ENCODE results near the gene VGLL3. TPM values are rescaled to one million over a fixed set of nuclear protein-coding genes. Genes with fewer than 3 reads are reported as not detected.
A peak's percentile ranks its signal among the peaks of the same experiment; 100 is the strongest.

VGLL3 gene
- polyA plus RNA-seq, 1 experiment: 98.8 TPM

DNA sequence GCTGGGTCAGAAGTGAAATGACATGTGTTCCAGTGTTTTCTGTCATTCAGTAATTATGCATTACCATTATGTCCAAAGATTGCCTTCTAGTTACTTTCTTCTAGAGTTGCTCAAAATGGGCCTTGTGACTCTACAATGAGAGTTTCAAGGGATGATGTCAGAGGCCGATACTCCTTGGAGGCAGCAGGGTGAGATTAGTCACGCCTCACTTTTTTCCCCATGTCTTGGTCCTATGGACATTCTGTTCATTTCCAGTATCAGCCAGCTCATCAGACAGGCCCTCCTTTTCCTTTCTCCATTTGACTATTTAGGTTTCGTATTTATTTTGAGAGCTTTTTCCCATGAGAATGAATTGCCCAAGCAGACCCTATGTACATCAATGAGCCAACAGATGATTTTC lies 17.5 kb downstream of the VGLL3 start:
- TF ChIP-seq, protein P1, sequence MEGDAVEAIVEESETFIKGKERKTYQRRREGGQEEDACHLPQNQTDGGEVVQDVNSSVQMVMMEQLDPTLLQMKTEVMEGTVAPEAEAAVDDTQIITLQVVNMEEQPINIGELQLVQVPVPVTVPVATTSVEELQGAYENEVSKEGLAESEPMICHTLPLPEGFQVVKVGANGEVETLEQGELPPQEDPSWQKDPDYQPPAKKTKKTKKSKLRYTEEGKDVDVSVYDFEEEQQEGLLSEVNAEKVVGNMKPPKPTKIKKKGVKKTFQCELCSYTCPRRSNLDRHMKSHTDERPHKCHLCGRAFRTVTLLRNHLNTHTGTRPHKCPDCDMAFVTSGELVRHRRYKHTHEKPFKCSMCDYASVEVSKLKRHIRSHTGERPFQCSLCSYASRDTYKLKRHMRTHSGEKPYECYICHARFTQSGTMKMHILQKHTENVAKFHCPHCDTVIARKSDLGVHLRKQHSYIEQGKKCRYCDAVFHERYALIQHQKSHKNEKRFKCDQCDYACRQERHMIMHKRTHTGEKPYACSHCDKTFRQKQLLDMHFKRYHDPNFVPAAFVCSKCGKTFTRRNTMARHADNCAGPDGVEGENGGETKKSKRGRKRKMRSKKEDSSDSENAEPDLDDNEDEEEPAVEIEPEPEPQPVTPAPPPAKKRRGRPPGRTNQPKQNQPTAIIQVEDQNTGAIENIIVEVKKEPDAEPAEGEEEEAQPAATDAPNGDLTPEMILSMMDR (IDR thresholded peaks at IDR 0.05; ENCODE audit: insufficient read depth, low read depth, low read length): no peak
- DNase-seq (ENCODE audit: low read depth): no peak
- ChIA-PET POLR2A (no interaction called here), CTCF (interaction anchor here (0.8 to 1.7 kb wide), 4 partner anchors 8 to 110 kb away, joined by 3 to 4 read pairs (median 3); no protein-coding TSS in a partner anchor)
- no peak overlapping the region for H3K4me3 ChIP-seq (ENCODE audit: low read depth, low read length)
- H3K27me3 ChIP-seq (ENCODE audit: control insufficient read depth, insufficient read depth, low read length): no peaks in the 10 kb centered on the region
- H3K36me3 ChIP-seq (ENCODE audit: control insufficient read depth, insufficient read depth, low read length): peaks cover 17% of the 10 kb centered on the region

DNA sequence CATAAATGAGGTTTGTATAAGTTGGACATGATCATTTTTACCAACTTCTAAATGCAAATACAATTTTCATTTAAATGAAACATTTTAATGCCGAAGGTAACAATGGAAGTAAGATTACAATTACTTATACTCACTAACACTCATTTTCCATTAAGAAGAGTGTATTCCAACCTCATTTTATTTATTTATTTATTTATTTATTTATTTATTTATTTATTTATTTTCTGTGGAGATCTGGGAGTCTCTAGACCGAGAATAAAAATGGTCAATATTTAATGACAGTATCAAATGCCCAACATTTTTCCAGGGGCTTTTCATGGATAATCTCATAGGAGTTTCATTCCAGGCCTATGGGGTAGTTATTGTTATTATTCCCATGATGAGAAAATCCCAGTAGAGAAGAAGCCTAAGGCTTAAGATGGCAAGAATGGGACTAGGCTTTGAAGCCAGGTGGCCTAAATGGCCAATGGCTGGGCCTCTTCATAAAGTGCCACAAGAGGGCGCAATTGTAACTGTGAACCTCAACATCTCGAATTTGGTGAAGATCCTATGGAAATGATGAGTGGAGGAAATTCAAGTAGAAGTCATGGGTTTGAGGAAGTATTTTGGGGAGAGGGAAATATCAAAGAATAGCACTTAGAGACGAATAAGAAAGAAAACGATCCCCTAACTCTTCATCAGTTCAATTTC lies 21.3 kb downstream of the VGLL3 start:
- ChIA-PET POLR2A (no interaction called here), CTCF (interaction anchor here (0.5 to 1.4 kb wide), 2 partner anchors 113 to 184 kb away, joined by 3 to 4 read pairs; no protein-coding TSS in a partner anchor)
- TF ChIP-seq, protein P1 (IDR thresholded peaks at IDR 0.05; ENCODE audit: insufficient read depth, low read depth, low read length): peak; percentile 60
- no peaks in the 10 kb centered on the region for H3K27me3 ChIP-seq (ENCODE audit: control insufficient read depth, insufficient read depth, low read length)
- no peak overlapping the region for H3K4me3 ChIP-seq (ENCODE audit: low read depth, low read length)
- peaks cover 19% of the 10 kb centered on the region for H3K36me3 ChIP-seq (ENCODE audit: control insufficient read depth, insufficient read depth, low read length)
- no peak for DNase-seq (ENCODE audit: low read depth)

DNA sequence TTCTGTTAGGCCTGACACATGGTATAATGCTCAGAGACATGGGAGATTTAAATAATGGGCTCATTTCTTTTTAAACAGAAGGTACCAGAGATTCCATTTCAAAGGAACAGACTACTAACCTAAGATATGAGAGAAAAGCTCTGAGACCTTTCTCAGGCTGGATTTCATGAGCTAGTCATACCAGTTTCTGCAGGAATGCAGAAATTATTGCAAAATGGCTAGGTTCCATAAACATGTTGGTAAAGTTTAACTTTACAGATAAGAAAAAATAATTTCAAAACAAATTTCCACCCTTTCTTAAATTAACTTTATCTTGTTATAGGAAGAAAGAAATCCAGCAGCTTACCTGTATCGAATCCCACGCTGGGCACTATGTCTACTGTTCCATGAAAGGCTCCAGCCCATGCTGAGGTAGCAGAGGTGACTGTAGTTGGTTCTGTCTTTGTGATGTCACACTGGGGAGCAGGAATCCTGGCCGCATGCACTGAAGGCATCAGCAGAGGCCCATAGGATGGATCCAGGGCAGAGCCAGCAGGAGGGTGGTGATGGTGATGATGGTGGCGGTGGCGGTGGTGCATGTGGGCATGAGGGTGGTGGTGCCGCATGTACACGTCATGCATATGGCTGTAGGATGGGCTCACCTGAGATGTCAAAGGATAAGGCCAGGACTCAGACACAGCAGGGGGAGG lies 22.6 kb downstream of the VGLL3 start:
- Histone ChIP-seq H3K4me3 (ENCODE audit: low read depth, low read length) (no peak overlapping the region), H3K36me3 (ENCODE audit: control insufficient read depth, insufficient read depth, low read length) (peaks cover 19% of the 10 kb centered on the region), H3K27me3 (ENCODE audit: control insufficient read depth, insufficient read depth, low read length) (no peaks in the 10 kb centered on the region)
- ChIA-PET POLR2A (interaction anchor here (0.6 kb wide), 1 partner anchor 12 kb away, joined by 3 read pairs; no protein-coding TSS in a partner anchor), CTCF (interaction anchor here (0.6 to 2.6 kb wide), 5 partner anchors 8 to 183 kb away, joined by 3 to 10 read pairs (median 4); no protein-coding TSS in a partner anchor)
- DNase-seq (ENCODE audit: low read depth): no peak
- TF ChIP-seq, protein P1 (IDR thresholded peaks at IDR 0.05; ENCODE audit: insufficient read depth, low read depth, low read length): no peak

DNA sequence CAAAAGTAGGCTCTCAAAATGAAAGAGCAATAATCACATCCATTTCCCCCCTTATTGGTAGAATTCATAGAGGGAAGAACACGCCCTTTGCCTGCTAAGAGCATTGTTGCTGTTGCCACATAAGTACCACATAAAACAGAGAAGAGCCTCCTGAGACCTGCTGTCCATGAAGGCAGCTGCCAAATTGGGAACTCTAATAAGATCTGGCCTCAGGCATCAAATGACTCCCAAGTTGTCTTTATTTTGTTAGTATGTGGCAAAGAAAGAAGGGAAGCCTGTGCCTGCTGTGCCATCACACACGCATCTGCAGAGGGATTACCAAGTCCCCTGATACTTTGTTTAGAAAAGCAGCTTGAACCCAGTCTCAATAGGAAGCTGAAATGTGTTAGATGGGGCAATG lies 23.9 kb downstream of the VGLL3 start:
- CTCF ChIA-PET: interaction anchor here (1.2 to 2.6 kb wide), 6 partner anchors 9 to 194 kb away, joined by 3 to 10 read pairs (median 4); no protein-coding TSS in a partner anchor
- TF ChIP-seq, protein P1 (IDR thresholded peaks at IDR 0.05; ENCODE audit: insufficient read depth, low read depth, low read length): no peak
- POLR2A ChIA-PET: no interaction called here
- no peak for DNase-seq (ENCODE audit: low read depth)
- Histone ChIP-seq H3K4me3 (ENCODE audit: low read depth, low read length) (no peak overlapping the region), H3K36me3 (ENCODE audit: control insufficient read depth, insufficient read depth, low read length) (peaks cover 19% of the 10 kb centered on the region), H3K27me3 (ENCODE audit: control insufficient read depth, insufficient read depth, low read length) (no peaks in the 10 kb centered on the region)

DNA sequence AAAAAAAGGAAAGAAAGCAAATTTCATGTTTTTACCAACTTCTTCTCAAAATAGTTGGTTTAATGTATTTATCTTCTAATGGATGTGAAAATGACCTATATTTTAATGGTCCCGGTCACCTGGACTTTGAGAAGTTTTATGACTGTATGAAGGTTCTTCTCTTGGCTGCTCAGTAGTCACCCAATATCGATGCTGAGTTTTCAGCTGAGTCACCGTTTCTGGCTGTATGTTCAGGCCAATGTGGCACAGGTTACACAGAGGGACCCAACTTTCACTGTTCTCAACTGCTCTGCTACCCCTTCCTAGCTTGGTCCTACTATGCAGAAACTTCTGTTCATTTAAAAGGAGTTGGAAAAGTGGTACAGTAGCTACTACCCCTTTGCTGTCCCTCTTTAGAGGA lies 25.8 kb downstream of the VGLL3 start:
- TF ChIP-seq, protein P1 (IDR thresholded peaks at IDR 0.05; ENCODE audit: insufficient read depth, low read depth, low read length): no peak
- no peaks in the 10 kb centered on the region for H3K27me3 ChIP-seq (ENCODE audit: control insufficient read depth, insufficient read depth, low read length)
- DNase-seq (ENCODE audit: low read depth): no peak
- peaks cover 18% of the 10 kb centered on the region for H3K36me3 ChIP-seq (ENCODE audit: control insufficient read depth, insufficient read depth, low read length)
- ChIA-PET CTCF (interaction anchor here (0.5 to 1.6 kb wide), 7 partner anchors 8 to 961 kb away, joined by 3 to 8 read pairs (median 3); no protein-coding TSS in a partner anchor), POLR2A (no interaction called here)
- H3K4me3 ChIP-seq (ENCODE audit: low read depth, low read length): no peak overlapping the region
